Stimulated activated CD4-positive, alpha-beta T cell treated with anti-CD3 and anti-CD28 coated beads, Interleukin-12 subunit alpha, Interleukin-12 subunit beta, amount 100 ng/mL, for 24 hours (primary cell): Measurements from ENCODE around the gene RAB4B.
"Not testable (repeated sequence)": the region's sequence is repeated elsewhere in the genome, so short reads cannot be mapped to it uniquely, and the experiment has no call there.

Source experiments
- DNase-seq, 2 experiments: peaks; one replicate each; pipeline ENCODE4 v3.0.0-alpha.2; 2020; ENCODE audit warnings: low read depth in 2 of 2

Gene RAB4B

GRCh38 chr19:40822704-40823553 lies 44.9 kb downstream of the RAB4B start:
- DNase-seq = not testable (repeated sequence)

GRCh38 chr19:40824916-40825315 lies 46.9 kb downstream of the RAB4B start:
- not testable (repeated sequence) for DNase-seq

- DNase-seq = not testable (repeated sequence)
Measured at GRCh38 chr19:40825460-40826095, 47.5 kb downstream of the RAB4B start.

- DNase-seq = not testable (repeated sequence)
Measured at GRCh38 chr19:40826312-40826698, 48.3 kb downstream of the RAB4B start.

- DNase-seq = not testable (repeated sequence)
Measured at GRCh38 chr19:40826699-40827385, 48.8 kb downstream of the RAB4B start.

- no peak for DNase-seq
Measured at GRCh38 chr19:40827386-40828247, 49.6 kb downstream of the RAB4B start.

GRCh38 chr19:40829205-40829604 lies 51.2 kb downstream of the RAB4B start:
- no peak for DNase-seq

- DNase-seq = not testable (repeated sequence)
Measured at GRCh38 chr19:40830741-40831140, 52.7 kb downstream of the RAB4B start.

- no peak for DNase-seq
Measured at GRCh38 chr19:40831502-40832430, 53.7 kb downstream of the RAB4B start.

GRCh38 chr19:40832431-40832790 lies 54.4 kb downstream of the RAB4B start:
- DNase-seq = not testable (repeated sequence)

GRCh38 chr19:40833728-40834533 lies 55.9 kb downstream of the RAB4B start:
- DNase-seq = not testable (repeated sequence)

GRCh38 chr19:40836754-40837429 lies 58.8 kb downstream of the RAB4B start:
- no peak for DNase-seq

- DNase-seq = not testable (repeated sequence)
Measured at GRCh38 chr19:40838477-40838876, 60.4 kb downstream of the RAB4B start.

- not testable (repeated sequence) for DNase-seq
Measured at GRCh38 chr19:40842012-40842411, 64.0 kb downstream of the RAB4B start.

GRCh38 chr19:40842997-40843652 lies 65.1 kb downstream of the RAB4B start:
- not testable (repeated sequence) for DNase-seq

GRCh38 chr19:40843653-40844052 lies 65.6 kb downstream of the RAB4B start:
- peak; percentile 24 to 65 for DNase-seq
